ENCODE measurements around the gene RAP2B.
A peak's percentile ranks its signal among the peaks of the same experiment; 100 is the strongest.

Gene RAP2B

GRCh38 chr3:153160451-153161137 is 1.4 kb upstream of the RAP2B start:
- peak; percentile 65 for DNase-seq (ENCODE audit: low read depth)

- DNase-seq (ENCODE audit: low read depth) = peak; percentile 88
Measured at GRCh38 chr3:153161138-153161713, 800 bp upstream of the RAP2B start.

DNA sequence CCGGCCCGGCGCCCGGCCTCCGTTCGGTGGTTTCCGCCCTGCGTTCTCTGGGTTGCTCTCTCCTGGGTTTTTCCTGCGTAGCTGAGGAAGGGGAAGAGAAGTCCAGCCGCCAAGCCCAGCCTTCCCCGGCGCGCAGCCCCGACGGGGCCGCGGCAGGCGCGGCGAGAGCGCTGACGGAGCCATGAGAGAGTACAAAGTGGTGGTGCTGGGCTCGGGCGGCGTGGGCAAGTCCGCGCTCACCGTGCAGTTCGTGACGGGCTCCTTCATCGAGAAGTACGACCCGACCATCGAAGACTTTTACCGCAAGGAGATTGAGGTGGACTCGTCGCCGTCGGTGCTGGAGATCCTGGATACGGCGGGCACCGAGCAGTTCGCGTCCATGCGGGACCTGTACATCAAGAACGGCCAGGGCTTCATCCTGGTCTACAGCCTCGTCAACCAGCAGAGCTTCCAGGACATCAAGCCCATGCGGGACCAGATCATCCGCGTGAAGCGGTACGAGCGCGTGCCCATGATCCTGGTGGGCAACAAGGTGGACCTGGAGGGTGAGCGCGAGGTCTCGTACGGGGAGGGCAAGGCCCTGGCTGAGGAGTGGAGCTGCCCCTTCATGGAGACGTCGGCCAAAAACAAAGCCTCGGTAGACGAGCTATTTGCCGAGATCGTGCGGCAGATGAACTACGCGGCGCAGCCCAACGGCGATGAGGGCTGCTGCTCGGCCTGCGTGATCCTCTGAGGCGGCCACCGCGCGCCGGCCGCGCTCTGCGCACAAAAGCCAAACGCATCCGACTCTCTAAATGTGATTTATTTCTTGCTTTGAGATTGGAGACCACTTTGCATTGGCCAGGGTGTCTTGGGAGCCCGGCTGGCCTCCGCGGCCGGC is 727 bp downstream of the RAP2B start:
- peak; percentile 32 for DNase-seq (ENCODE audit: low read depth)

DNA sequence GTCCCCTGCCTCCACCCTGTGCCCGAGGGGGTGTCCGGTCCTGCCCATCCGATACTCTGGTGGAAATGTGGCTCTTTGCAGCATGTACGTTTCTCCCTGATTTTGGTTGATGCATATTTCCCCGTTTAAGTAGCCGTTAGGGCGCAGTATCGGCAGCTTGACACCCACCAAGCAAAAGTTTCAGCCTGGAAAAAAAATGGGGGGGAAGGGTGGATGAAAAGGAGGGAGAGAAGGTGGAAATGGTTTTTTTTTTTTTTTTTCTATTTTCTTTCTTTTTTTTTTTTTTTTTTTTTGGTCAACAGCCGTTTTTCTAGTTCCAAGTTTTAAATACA is 1.3 kb downstream of the RAP2B start:
- DNase-seq (ENCODE audit: low read depth) = no peak

GRCh38 chr3:153163756-153164550 is 1.9 kb downstream of the RAP2B start:
- DNase-seq (ENCODE audit: low read depth) = no peak

- no peak for DNase-seq (ENCODE audit: low read depth)
Measured at GRCh38 chr3:153165261-153165681, 3.2 kb downstream of the RAP2B start.

DNA sequence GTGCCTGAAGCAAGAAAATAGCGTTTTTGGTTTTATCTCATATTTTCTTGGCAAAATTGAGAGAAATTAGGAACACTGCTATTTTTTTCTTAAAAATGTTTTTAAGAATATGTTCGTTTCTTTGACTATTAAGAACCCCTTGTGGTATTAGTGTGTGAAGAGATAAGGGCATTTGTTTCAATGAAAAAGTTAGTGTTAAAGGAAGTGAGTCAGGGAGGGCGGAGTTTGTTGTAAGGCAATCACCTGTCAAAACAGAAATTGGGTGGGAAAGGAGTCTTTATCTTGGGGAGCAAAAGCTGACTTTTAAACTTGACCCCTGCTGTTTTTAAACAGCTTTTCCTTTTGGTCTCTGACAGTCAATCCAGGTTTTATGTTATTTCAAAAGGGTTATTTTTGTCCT is 4.2 kb downstream of the RAP2B start:
- no peak for DNase-seq (ENCODE audit: low read depth)

DNA sequence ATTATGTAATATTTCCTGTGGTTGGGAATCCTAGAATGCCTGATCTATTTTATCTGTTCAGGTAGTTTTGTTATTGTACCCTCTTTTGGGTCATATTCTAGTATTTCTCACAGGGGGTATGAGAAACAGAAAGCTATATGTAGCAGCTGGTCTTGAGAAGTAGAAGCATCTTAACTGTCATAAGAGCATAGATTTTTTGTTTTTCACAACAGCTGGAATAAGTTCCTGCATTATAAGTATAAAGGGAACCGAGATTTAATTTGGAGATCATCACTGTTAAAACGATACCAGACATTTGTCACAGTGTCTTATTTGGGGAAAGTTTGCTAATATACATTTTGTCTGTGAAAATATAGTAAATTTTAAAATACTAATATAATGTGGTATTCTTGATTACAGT is 4.8 kb downstream of the RAP2B start:
- DNase-seq (ENCODE audit: low read depth) = no peak

DNA sequence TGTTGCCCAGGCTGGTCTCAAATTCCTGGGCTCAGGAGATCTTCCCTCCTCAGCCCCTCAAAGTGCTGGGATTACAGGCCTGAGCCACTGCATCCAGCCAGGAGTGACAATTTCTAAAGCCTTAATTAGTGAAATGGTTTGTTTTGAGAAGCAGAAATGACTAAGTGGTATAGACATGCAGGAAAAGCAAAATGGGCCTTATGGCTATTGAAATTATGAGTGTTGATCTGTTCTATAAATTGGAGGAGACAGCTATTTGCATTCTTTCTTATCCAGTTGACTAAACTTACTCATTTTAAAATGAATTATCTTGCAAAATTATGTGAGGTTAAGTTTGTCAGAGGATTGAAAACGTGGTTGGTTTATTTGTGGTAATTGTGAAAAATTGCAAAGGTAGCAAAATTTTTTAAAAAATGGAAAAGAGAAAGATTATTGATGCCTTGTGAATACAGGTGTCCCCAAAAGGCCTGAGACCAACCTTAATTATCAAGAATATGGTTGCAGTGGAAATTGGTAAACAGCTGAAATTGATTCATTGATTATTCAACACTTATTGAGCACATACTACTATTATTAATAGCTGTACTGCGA is 7.9 kb downstream of the RAP2B start:
- no peak for DNase-seq (ENCODE audit: low read depth)

DNA sequence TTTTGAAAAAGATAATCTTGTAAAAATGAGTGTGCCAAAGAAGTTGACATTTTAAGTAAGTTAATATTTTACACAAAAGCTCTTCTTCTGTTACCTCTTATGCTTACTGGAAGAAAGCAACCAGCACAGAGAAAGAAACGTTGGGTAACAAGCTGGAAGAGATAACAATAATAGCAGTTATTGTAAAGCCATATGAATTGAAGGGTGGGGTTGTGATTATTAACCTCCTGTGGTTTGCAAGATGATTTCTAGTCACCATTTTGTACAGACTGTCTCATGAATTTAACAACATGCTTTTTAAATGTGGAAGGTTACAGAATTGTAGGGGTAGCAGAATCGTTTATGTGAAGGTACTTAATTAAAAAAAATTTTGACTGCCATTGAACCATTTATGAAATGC is 9.2 kb downstream of the RAP2B start:
- DNase-seq (ENCODE audit: low read depth) = no peak

DNA sequence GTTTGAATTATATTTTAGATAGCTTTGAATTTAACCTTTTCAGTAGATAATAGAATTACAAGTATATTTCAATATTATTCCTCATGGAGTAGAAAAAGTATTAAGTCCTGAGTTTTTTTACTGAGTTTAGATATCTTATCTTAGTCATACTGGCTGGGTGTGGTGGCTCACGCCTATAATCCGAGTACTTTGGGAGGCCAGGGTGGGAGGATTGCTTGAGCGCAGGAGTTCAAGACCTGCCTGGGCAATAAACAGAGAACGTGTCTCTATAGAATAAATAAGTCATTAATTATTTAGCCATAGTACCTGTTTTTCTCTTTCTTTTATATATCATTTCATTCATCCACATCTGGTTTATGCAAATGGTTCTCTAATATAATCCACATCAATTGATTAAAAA is 9.9 kb downstream of the RAP2B start:
- no peak for DNase-seq (ENCODE audit: low read depth)

- no peak for DNase-seq (ENCODE audit: low read depth)
Measured at GRCh38 chr3:153172796-153173757, 11.1 kb downstream of the RAP2B start.

DNA sequence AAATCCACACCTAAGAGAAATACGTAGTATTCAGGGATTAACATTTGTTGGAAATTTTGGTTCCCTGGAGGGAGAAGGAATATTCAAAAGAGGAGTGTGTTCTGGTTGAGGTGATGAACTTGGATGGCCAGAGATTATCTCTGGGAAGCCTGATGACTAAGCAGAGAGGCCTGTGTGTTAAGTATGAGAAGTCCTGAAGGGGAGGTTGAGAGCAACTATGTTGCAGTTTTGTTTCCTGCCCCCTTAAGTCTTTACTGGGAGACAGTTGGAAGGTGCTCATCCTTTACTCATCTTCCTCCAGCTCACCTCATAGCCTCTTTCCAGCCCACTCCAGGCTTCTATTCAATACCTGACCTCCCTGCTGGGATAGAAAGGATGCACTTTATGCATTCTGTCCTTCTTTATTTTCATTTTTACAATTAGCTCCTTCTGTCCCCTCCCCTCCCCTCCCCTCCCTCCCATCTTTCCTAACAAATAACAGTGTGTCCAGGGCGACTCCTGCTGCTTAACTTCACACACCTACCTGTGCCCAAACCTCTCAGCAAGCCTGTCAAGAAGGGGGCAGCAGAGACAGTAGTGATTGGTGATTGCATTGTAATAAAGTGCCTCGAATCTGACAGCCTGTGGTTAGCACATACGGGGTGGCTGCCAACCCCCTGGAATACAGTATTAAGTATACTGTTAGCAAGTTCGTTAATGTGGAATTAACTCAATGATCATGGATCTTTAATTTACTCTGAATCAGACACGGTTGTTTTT is 11.9 kb downstream of the RAP2B start:
- DNase-seq (ENCODE audit: low read depth) = no peak

GRCh38 chr3:153176197-153176596 is 14.2 kb downstream of the RAP2B start:
- no peak for DNase-seq (ENCODE audit: low read depth)

GRCh38 chr3:153180860-153181372 is 18.9 kb downstream of the RAP2B start:
- DNase-seq (ENCODE audit: low read depth) = no peak

GRCh38 chr3:153182501-153183293 is 20.7 kb downstream of the RAP2B start:
- DNase-seq (ENCODE audit: low read depth) = no peak

DNA sequence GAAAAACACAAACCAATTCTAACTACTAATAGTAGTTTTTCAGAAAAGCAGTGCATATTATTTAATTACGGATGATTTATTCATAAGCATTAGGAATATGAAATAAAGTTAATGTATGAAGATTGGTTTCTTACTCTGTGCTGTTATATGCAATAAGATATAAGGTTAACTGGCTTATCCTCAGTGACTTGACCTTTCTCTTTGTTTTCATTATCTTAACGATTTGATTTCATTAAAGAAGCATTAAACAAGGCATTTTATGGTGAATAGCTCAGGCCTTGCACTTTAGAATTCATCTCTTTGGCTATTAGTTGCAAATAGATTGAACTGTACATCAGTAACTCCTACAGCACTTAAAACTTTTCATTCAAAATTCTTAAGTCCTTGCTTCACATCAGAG is 28.9 kb downstream of the RAP2B start:
- DNase-seq (ENCODE audit: low read depth) = no peak

DNA sequence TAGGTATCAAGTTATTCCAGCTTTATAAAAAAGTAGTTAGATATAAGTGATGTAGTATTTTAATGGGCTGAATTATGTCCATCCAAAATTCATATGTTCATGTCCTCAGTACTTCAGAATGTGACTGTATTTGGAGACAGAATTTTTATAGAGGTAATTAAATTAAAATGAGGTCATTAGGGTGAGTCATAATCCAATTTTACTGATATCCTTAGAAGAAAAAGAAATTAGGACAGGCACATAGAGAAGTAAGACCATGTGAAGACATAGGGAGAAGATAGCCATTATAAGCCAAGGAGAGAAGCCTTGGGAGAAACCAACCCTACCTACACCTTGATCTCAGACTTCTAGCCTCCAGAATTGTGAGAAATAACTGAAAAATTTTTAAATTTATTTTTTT is 30.3 kb downstream of the RAP2B start:
- DNase-seq (ENCODE audit: low read depth) = no peak

Measured in activated T-cell treated with anti-CD3 and anti-CD28 coated beads for 24 hours (primary cell).